H1 (cell line): Measurements from ENCODE around the gene ACADSB. TPM values are rescaled to one million over a fixed set of nuclear protein-coding genes. Genes with fewer than 3 reads are reported as not detected.

Experiments used
- CTCF ChIA-PET: fragments of 300-600 bp; sonication (Branson Sonifier 250); formaldehyde crosslinking; loops from one replicate; lab custom pipeline; 2021; ENCODE audit not compliant: partially characterized antibody; lab: Charles Lee
- POLR2A ChIA-PET: fragments of 300-600 bp; sonication (Branson Sonifier 250); formaldehyde crosslinking; loops from one replicate; lab custom pipeline; 2021; ENCODE audit warnings: inconsistent platforms; ENCODE audit not compliant: partially characterized antibody; lab: Charles Lee
- DNase-seq, 2 experiments: peaks; one replicate each; pipeline versions ENCODE4 v3.0.0 to v3.0.0-alpha.2; 2010 to 2022; ENCODE audit warnings: low spot score in 2 of 2, low read depth in 1 of 2, mixed read lengths in 1 of 2
- FAIRE-seq: peaks from 2 replicates; lab custom pipeline; 2011; peaks lifted over from hg19 to GRCh38; lab: Jason Lieb, UNC
- H2AFZ ChIP-seq: 2 replicates; pipeline ENCODE4 v1.8.1; 2012; ENCODE audit warnings: low read length, inconsistent platforms
- H2AK5ac ChIP-seq: 2 replicates; pipeline ENCODE4 v1.6.1; 2013; ENCODE audit warnings: low read depth, low read length
- H2BK120ac ChIP-seq: replicated peaks from 2 replicates; pipeline ENCODE3; 2013; ENCODE audit warnings: low read depth, low read length, inconsistent platforms
- H2BK12ac ChIP-seq: 2 replicates; pipeline ENCODE4 v1.6.1; 2013; ENCODE audit warnings: low read depth, low read length
- H2BK15ac ChIP-seq: 2 replicates; pipeline ENCODE4 v1.6.1; 2013; ENCODE audit warnings: low read length
- H2BK20ac ChIP-seq: 2 replicates; pipeline ENCODE4 v1.6.1; 2013; ENCODE audit warnings: low read length
- H2BK5ac ChIP-seq: 2 replicates; pipeline ENCODE4 v1.6.1; 2013; ENCODE audit warnings: low read depth, low read length
- H3K14ac ChIP-seq: 2 replicates; pipeline ENCODE4 v1.6.1; 2013; ENCODE audit warnings: inconsistent platforms; ENCODE audit not compliant: insufficient read length
- H3K18ac ChIP-seq: 2 replicates; pipeline ENCODE4 v1.6.1; 2013; ENCODE audit warnings: low read length; ENCODE audit errors: extremely low read depth
- H3K23ac ChIP-seq: 2 replicates; pipeline ENCODE4 v1.6.1; 2013; ENCODE audit warnings: inconsistent platforms; ENCODE audit not compliant: insufficient read length
- H3K23me2 ChIP-seq: 2 replicates; pipeline ENCODE4 v1.6.1; 2013; ENCODE audit warnings: low read depth, low read length
- H3K27ac ChIP-seq: 2 replicates; pipeline ENCODE4 v1.6.1; 2011; ENCODE audit warnings: low read depth, low read length, inconsistent platforms
- H3K27me3 ChIP-seq, 4 experiments: replicated peaks in 1 of 4; 1 replicate in 1 of 4; 2 replicates in 3 of 4; pipeline versions ENCODE4 v1.6.1 to v1.8.1; 2011 to 2013; ENCODE audit warnings: low read length in 3 of 4, mild to moderate bottlenecking in 3 of 4, inconsistent platforms in 2 of 4, mixed read lengths in 2 of 4, moderate library complexity in 1 of 4; ENCODE audit not compliant: control insufficient read depth in 3 of 4, insufficient read depth in 3 of 4; ENCODE audit errors: extremely low read depth in 1 of 4
- H3K36me3 ChIP-seq, 4 experiments: 2 replicates each; pipeline versions ENCODE4 v1.6.1 to v1.8.1; 2011 to 2013; ENCODE audit warnings: mild to moderate bottlenecking in 4 of 4, low read length in 3 of 4, moderate library complexity in 2 of 4, control low read depth in 1 of 4, inconsistent platforms in 1 of 4; ENCODE audit not compliant: insufficient read depth in 4 of 4, control insufficient read depth in 2 of 4
- H3K4ac ChIP-seq: replicated peaks from 2 replicates; pipeline ENCODE3; 2013; ENCODE audit warnings: low read length, low read depth, mixed read lengths, inconsistent platforms; ENCODE audit not compliant: insufficient read length
- H3K4me1 ChIP-seq, 4 experiments: replicated peaks in 1 of 4; 1 replicate in 1 of 4; 2 replicates in 3 of 4; pipeline versions ENCODE4 v1.6.1 to v1.8.1; 2011 to 2013; ENCODE audit warnings: low read length in 3 of 4, inconsistent platforms in 2 of 4, mixed read lengths in 1 of 4; ENCODE audit not compliant: insufficient read depth in 4 of 4, control insufficient read depth in 3 of 4
- H3K4me2 ChIP-seq, 2 experiments: 2 replicates each; pipeline versions ENCODE4 v1.6.1 to v1.8.1; 2011 to 2013; ENCODE audit warnings: low read depth in 2 of 2, low read length in 2 of 2, control low read depth in 1 of 2, inconsistent platforms in 1 of 2, mild to moderate bottlenecking in 1 of 2; ENCODE audit not compliant: insufficient read depth in 1 of 2
- H3K4me3 ChIP-seq, 4 experiments: fragments of 200-600, 300-600 bp in 1 of 4; sonication (generic), shearing (Covaris generic), sonication (Bioruptor Twin) in 1 of 4; 2 replicates each; pipeline versions ENCODE4 v1.5.1 to v1.8.1; 2011 to 2016; ENCODE audit warnings: low read length in 4 of 4, low read depth in 3 of 4, control low read depth in 2 of 4, inconsistent platforms in 2 of 4, mild to moderate bottlenecking in 2 of 4, mixed read lengths in 1 of 4, moderate library complexity in 1 of 4; ENCODE audit not compliant: insufficient read depth in 2 of 4; ENCODE audit errors: extremely low read depth in 1 of 4
- H3K56ac ChIP-seq: replicated peaks from 2 replicates; pipeline ENCODE3; 2013; ENCODE audit warnings: low read depth, mild to moderate bottlenecking, mixed read lengths, low read length, inconsistent platforms; ENCODE audit not compliant: insufficient read length
- H3K79me1 ChIP-seq: 2 replicates; pipeline ENCODE4 v1.6.1; 2013; ENCODE audit warnings: low read depth, low read length, control low read depth
- H3K79me2 ChIP-seq, 2 experiments: 2 replicates each; pipeline versions ENCODE4 v1.6.1 to v1.8.1; 2012 to 2013; ENCODE audit warnings: low read length in 2 of 2, mild to moderate bottlenecking in 2 of 2, inconsistent platforms in 1 of 2; ENCODE audit not compliant: insufficient read depth in 2 of 2, control insufficient read depth in 1 of 2
- H3K9ac ChIP-seq, 4 experiments: replicated peaks in 1 of 4; 1 replicate in 1 of 4; 2 replicates in 3 of 4; pipeline versions ENCODE4 v1.6.1 to v1.8.1; 2011 to 2013; ENCODE audit warnings: low read depth in 3 of 4, low read length in 3 of 4, control low read depth in 2 of 4, mild to moderate bottlenecking in 2 of 4, moderate library complexity in 2 of 4, inconsistent platforms in 1 of 4; ENCODE audit errors: extremely low read depth in 1 of 4
- H3K9me3 ChIP-seq, 2 experiments: 2 replicates each; pipeline versions ENCODE4 v1.6.1 to v1.8.1; 2012 to 2013; ENCODE audit warnings: mild to moderate bottlenecking in 2 of 2, moderate library complexity in 2 of 2, control low read depth in 1 of 2, inconsistent platforms in 1 of 2, low read depth in 1 of 2, low read length in 1 of 2, mixed read lengths in 1 of 2; ENCODE audit not compliant: insufficient read depth in 2 of 2
- H4K20me1 ChIP-seq, 2 experiments: replicated peaks in 1 of 2; 2 replicates each; pipeline versions ENCODE3 to v1.8.1; 2011 to 2013; ENCODE audit warnings: inconsistent platforms in 2 of 2, low read length in 2 of 2, mild to moderate bottlenecking in 1 of 2; ENCODE audit not compliant: insufficient read depth in 2 of 2, control insufficient read depth in 1 of 2
- H4K5ac ChIP-seq: 2 replicates; pipeline ENCODE4 v1.6.1; 2013; ENCODE audit warnings: low read length, low read depth, mixed read lengths, inconsistent platforms; ENCODE audit not compliant: insufficient read length
- H4K8ac ChIP-seq: 2 replicates; pipeline ENCODE4 v1.8.0; 2013; ENCODE audit warnings: mild to moderate bottlenecking, moderate library complexity, low read length, inconsistent platforms; ENCODE audit not compliant: insufficient read depth; ENCODE audit errors: extremely low read depth
- H4K91ac ChIP-seq: replicated peaks from 2 replicates; pipeline ENCODE3; 2013; ENCODE audit warnings: low read length, mixed read lengths, inconsistent platforms; ENCODE audit not compliant: insufficient read length
- ATF2 ChIP-seq: IDR thresholded peaks from 2 replicates; pipeline ENCODE4 v1.6.1; 2012; ENCODE audit warnings: low read length, inconsistent platforms
- CBX5 ChIP-seq: fragments of 300-800, 300-1000 bp; sonication (generic); IDR thresholded peaks from 2 replicates; pipeline ENCODE4 v1.7.1; 2016; ENCODE audit warnings: antibody characterized with exemption, low read length, low read depth
- CBX8 ChIP-seq: fragments of 300-800, 300-1000 bp; sonication (generic); IDR thresholded peaks from 2 replicates; pipeline ENCODE4 v1.7.1; 2016; ENCODE audit warnings: low read depth, low read length, borderline replicate concordance
- CHD2 ChIP-seq: IDR thresholded peaks from 2 replicates; pipeline ENCODE4 v1.6.1; 2012; ENCODE audit warnings: low read length, improper control_type of control experiment
- GTF2F1 ChIP-seq: IDR thresholded peaks from 2 replicates; pipeline ENCODE4 v1.6.1; 2012; ENCODE audit warnings: low read depth, low read length, improper control_type of control experiment, borderline replicate concordance
- KDM1A ChIP-seq: fragments of 200-600, 300-600 bp; sonication (generic); IDR thresholded peaks from 2 replicates; pipeline ENCODE4 v1.7.1; 2016; ENCODE audit warnings: mild to moderate bottlenecking, low read length, borderline replicate concordance
- POLR2A ChIP-seq, 2 experiments: IDR thresholded peaks; 1 replicate in 1 of 2; 2 replicates in 1 of 2; pipeline ENCODE4 v1.6.1; 2011; ENCODE audit warnings: low read depth in 2 of 2, low read length in 2 of 2, mild to moderate bottlenecking in 2 of 2; ENCODE audit errors: control extremely low read depth in 1 of 2
- SIN3A ChIP-seq, 2 experiments: IDR thresholded peaks in 1 of 2; conservative IDR thresholded peaks in 1 of 2; 2 replicates each; pipeline ENCODE4 v1.6.1; 2011 to 2012; ENCODE audit warnings: low read length in 2 of 2, improper control_type of control experiment in 1 of 2, low read depth in 1 of 2, mild to moderate bottlenecking in 1 of 2
- SP4 ChIP-seq: IDR thresholded peaks from 2 replicates; pipeline ENCODE4 v1.6.1; 2012; ENCODE audit warnings: low read length, inconsistent platforms
- YY1 ChIP-seq: IDR thresholded peaks from 2 replicates; pipeline ENCODE4 v1.6.1; 2011; ENCODE audit warnings: low read depth, mild to moderate bottlenecking, low read length
- WGBS, 2 experiments: shearing (Covaris generic) in 1 of 2; methylation state at CpG; one replicate each; pipeline versions ENCODE4 v1.1.6 to v1.1.7; 2013 to 2015; ENCODE audit warnings: low lambda C conversion rate in 2 of 2, mixed read lengths in 2 of 2, inconsistent platforms in 1 of 2, low coverage in 1 of 2, missing lambda C conversion rate in 1 of 2; ENCODE audit not compliant: insufficient replicate concordance in 2 of 2, insufficient coverage in 1 of 2, insufficient read length in 1 of 2; ENCODE audit errors: extremely low coverage in 1 of 2, missing lambda C conversion rate in 1 of 2; 5-methylcytosine and 5-hydroxymethylcytosine counted together
- polyA plus RNA-seq, 7 experiments: library from polyadenylated mRNA; depleted of rRNA in 3 of 7; stranded (reverse) in 5 of 7; unstranded in 2 of 7; fragments of >200 nt in 5 of 7; fragments of 200-250 nt in 2 of 7; gene quantifications; 1 replicate in 5 of 7; 2 replicates in 1 of 7; 4 replicates in 1 of 7; pipeline versions ENCODE4 v1.2.1 to v1.2.3, GENCODE V29; 2011 to 2013; ENCODE audit warnings: missing spikeins in 2 of 7, mixed read lengths in 2 of 7
- total RNA-seq: library from RNA; stranded (reverse); fragmentation: NEBNext Ultra II Directional; extraction: Animal tissue kit (Norgen Biotek cat#: 25700); gene quantifications from 2 replicates; pipeline ENCODE4 v1.2.1, GENCODE V29; 2021

Gene ACADSB
- total and polyA plus RNA-seq, 2 of the 8 experiments (the other 6 are each of a cell fraction or from before 2014, with no cell fraction given), result 5.6 to 11.2 TPM

- Histone ChIP-seq H3K27me3 (no peaks in the 10 kb centered on the region), H3K4me2 (no peak overlapping the region), H3K79me2 (no peaks in the 10 kb centered on the region), H4K8ac (no peak overlapping the region), H3K4ac (no peak overlapping the region), H2BK20ac (no peak overlapping the region), H3K79me1 (no peaks in the 10 kb centered on the region), H2BK120ac (no peak overlapping the region), H3K27ac (no peak overlapping the region), H3K23me2 (no peaks in the 10 kb centered on the region), H3K18ac (no peak overlapping the region; the same call in 1 of the 2 replicates), H3K56ac (no peak overlapping the region), H3K36me3 (no peaks in the 10 kb centered on the region), H2BK15ac (peak overlapping the region; percentile 61; the same call in 1 of the 2 replicates), H3K4me1 (peaks cover 0 to 4% (median 2%) of the 10 kb centered on the region in 4 experiments; a peak in 3 of 7 replicates), H3K9ac (no peak overlapping the region), H2AK5ac (peak overlapping the region; percentile 85; the same call in 1 of the 2 replicates), H3K9me3 (no peaks in the 10 kb centered on the region), H3K23ac (no peak overlapping the region), H4K5ac (no peak overlapping the region), H2BK5ac (peak overlapping the region; percentile 29; the same call in 1 of the 2 replicates), H2AFZ (no peak overlapping the region), H4K91ac (peak overlapping the region; percentile 8), H3K14ac (no peak overlapping the region), H2BK12ac (peak overlapping the region; percentile 21; the same call in 1 of the 2 replicates), H4K20me1 (no peaks in the 10 kb centered on the region), H3K4me3 (no peak overlapping the region)
- FAIRE-seq, result no peak
- CTCF ChIA-PET, result interaction anchor here (0.9 to 1.6 kb wide), 6 partner anchors 12 to 399 kb away, joined by 3 to 7 read pairs (median 3); no protein-coding TSS in a partner anchor
- WGBS, 2 experiments, result 54% methylated on average over 2 of the region's 2 CpGs; no CpG with 5 or more reads in 1 of the 2 experiments
- POLR2A ChIA-PET, result no interaction called here
- no peak for TF ChIP-seq SP4
- TF ChIP-seq POLR2A (IDR thresholded peaks at IDR 0.05; ENCODE audit: control extremely low read depth in 1 of 2, low read depth in 2 of 2, low read length in 2 of 2), result no peak
- TF ChIP-seq ATF2, result no peak
- TF ChIP-seq SIN3A (conservative IDR thresholded peaks at IDR 0.05 in 1 of 2, IDR thresholded peaks at IDR 0.05 in 1 of 2; ENCODE audit: low read depth in 1 of 2, low read length in 2 of 2), result no peak
- TF ChIP-seq CBX5, result no peak
- TF ChIP-seq CBX8, result no peak
- TF ChIP-seq CHD2, result no peak
- no peak for TF ChIP-seq YY1
- TF ChIP-seq KDM1A, result no peak
- TF ChIP-seq GTF2F1, result no peak
- no peak for DNase-seq
Observed at GRCh38 chr10:123102673-123103072, 93.9 kb downstream of the ACADSB start.
